Measurements from ENCODE around the gene RPS18. TPM values are rescaled to one million over a fixed set of nuclear protein-coding genes. Genes with fewer than 3 reads are reported as not detected.

RPS18 gene
- total RNA-seq, 1 experiment from 2014 or later = 2,442 TPM

DNA sequence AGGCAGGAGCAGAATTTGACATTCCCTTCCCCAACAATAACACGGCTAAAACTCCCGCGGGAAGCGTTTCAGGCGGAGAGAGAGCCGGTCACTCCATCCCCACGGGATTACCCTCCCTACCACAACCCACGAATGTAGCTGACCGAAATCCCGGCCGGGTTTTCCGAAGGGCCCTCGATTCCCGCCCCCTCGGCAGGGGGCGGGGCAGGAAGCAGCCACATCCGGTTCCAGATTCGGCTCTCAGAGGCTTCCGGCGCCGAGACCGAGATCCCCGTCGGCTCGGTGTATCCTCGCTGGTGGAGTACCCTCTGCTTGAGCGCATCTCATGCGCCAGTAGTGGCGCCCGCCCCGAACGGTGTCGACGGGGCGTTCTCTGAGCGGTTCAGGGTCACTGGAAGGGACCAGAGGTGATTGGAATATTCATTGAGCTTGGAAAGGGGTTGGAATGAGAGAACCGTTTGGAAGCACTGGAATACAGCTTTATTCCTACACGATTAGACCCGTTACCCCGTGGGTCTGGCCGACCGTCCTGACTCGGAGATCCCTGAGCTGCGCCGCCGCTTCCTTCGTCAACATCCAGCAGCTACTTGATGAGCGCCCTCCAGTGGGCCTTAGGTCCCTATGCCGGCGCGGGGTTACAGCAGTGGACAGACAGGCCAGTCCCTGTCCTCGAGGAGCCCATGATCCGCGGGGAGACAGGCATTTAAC lies 27.5 kb downstream of the RPS18 start:
- no peaks in the 10 kb centered on the region for H3K9me3 ChIP-seq (ENCODE audit: insufficient read depth, low read depth)
- CTCF ChIA-PET = interaction anchor here (0.5 to 0.8 kb wide), 3 partner anchors 13 to 127 kb away, joined by 3 to 7 read pairs (median 7); no protein-coding TSS in a partner anchor
- DNase-seq = peak; percentile 72 to 87
- peaks cover 23% of the 10 kb centered on the region for H3K4me1 ChIP-seq (replicated peaks; ENCODE audit: insufficient read depth)
- H3K4me3 ChIP-seq = peak overlapping the region; percentile 75
- TSS peak; percentile 71 for BruUV-seq (replicated peaks)
- H3K9me2 ChIP-seq (ENCODE audit: insufficient read depth) = no peaks in the 10 kb centered on the region
- intact Hi-C loops (cut with micrococcal nuclease; ENCODE audit: unreplicated experiment) = loop anchor here (1.0 to 5.0 kb wide), 5 partner anchors 13 to 113 kb away; partner anchors contain the start of genes B3GALT4, KIFC1, PHF1 and RXRB
- peak overlapping the region; percentile 71 for H2AFZ ChIP-seq
- peaks cover 37% of the 10 kb centered on the region for H3F3A ChIP-seq (ENCODE audit: insufficient read depth, low read depth)
- POLR2A ChIA-PET (ENCODE audit: unreplicated experiment) = interaction anchor here (0.6 to 1.6 kb wide), 10 partner anchors 10 to 633 kb away, joined by 3 to 25 read pairs (median 4); partner anchors contain the start of genes WDR46, ZBTB22 and ZBTB9
- H3K27ac ChIP-seq = peak overlapping the region; percentile 88
- TF ChIP-seq, protein P1, sequence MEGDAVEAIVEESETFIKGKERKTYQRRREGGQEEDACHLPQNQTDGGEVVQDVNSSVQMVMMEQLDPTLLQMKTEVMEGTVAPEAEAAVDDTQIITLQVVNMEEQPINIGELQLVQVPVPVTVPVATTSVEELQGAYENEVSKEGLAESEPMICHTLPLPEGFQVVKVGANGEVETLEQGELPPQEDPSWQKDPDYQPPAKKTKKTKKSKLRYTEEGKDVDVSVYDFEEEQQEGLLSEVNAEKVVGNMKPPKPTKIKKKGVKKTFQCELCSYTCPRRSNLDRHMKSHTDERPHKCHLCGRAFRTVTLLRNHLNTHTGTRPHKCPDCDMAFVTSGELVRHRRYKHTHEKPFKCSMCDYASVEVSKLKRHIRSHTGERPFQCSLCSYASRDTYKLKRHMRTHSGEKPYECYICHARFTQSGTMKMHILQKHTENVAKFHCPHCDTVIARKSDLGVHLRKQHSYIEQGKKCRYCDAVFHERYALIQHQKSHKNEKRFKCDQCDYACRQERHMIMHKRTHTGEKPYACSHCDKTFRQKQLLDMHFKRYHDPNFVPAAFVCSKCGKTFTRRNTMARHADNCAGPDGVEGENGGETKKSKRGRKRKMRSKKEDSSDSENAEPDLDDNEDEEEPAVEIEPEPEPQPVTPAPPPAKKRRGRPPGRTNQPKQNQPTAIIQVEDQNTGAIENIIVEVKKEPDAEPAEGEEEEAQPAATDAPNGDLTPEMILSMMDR (conservative IDR thresholded peaks at IDR 0.05) = peak; percentile 78
- TF ChIP-seq EZH2 (IDR thresholded peaks at IDR 0.05; ENCODE audit: low read depth) = no peak
- peak overlapping the region; percentile 99 for H3K4me2 ChIP-seq
- H4K20me1 ChIP-seq (ENCODE audit: insufficient read depth) = no peaks in the 10 kb centered on the region
- H3K27me3 ChIP-seq (ENCODE audit: insufficient read depth, low read depth) = no peaks in the 10 kb centered on the region
- H3K79me2 ChIP-seq (ENCODE audit: low read depth) = peaks cover 54% of the 10 kb centered on the region
- H3K36me3 ChIP-seq (ENCODE audit: low read depth) = no peaks in the 10 kb centered on the region

DNA sequence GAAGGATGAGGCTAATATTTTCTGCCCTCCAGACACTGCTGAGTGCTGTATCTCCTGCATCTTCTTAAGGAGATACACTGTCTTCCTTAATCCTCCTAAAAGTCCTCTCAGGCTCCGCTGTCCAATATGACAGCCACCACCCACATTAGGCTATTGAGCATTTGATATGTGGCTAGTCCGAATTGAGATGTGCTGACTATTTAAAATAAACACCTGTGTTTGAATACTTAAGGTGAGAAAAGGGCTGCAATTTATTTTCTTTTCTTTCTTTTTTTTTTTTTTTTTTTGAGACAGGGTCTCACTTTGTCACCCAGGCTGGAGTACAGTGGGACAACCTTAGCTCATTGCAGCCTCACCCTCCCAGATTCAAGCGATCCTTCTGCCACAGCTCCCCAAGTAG lies 30.0 kb downstream of the RPS18 start:
- Histone ChIP-seq H3K4me1 (replicated peaks; ENCODE audit: insufficient read depth) (peaks cover 16% of the 10 kb centered on the region), H3K9me3 (ENCODE audit: insufficient read depth, low read depth) (no peaks in the 10 kb centered on the region), H3K4me2 (peak overlapping the region; percentile 22), H3K36me3 (ENCODE audit: low read depth) (peaks cover 4% of the 10 kb centered on the region), H3K4me3 (no peak overlapping the region), H4K20me1 (ENCODE audit: insufficient read depth) (no peaks in the 10 kb centered on the region; the same call in 1 of the 2 replicates), H3F3A (ENCODE audit: insufficient read depth, low read depth) (peaks cover 37% of the 10 kb centered on the region), H2AFZ (no peak overlapping the region), H3K79me2 (ENCODE audit: low read depth) (peaks cover 39% of the 10 kb centered on the region), H3K9me2 (ENCODE audit: insufficient read depth) (no peaks in the 10 kb centered on the region), H3K27me3 (ENCODE audit: insufficient read depth, low read depth) (no peaks in the 10 kb centered on the region), H3K27ac (no peak overlapping the region)
- BruUV-seq (replicated peaks) = no TSS peak
- TF ChIP-seq EZH2 (IDR thresholded peaks at IDR 0.05; ENCODE audit: low read depth) = no peak
- TF ChIP-seq, protein P1 (conservative IDR thresholded peaks at IDR 0.05) = no peak
- peak in 1 of 2 experiments; percentile 25 for DNase-seq
- ChIA-PET POLR2A (ENCODE audit: unreplicated experiment) (no interaction called here), CTCF (interaction anchor here (1.3 kb wide), 1 partner anchor 24 kb away, joined by 8 read pairs; no protein-coding TSS in a partner anchor)
- intact Hi-C loops (cut with micrococcal nuclease; ENCODE audit: unreplicated experiment) = no loop called here

- BruUV-seq (replicated peaks) = no TSS peak
Measured at GRCh38 chr6:33304216-33304615, 32.3 kb downstream of the RPS18 start.

More at GRCh38 chr6:33304216-33304615, 32.3 kb downstream of the RPS18 start:
- CTCF ChIA-PET = no interaction called here
- DNase-seq = no peak
- no peaks in the 10 kb centered on the region for H3K27me3 ChIP-seq (ENCODE audit: insufficient read depth, low read depth)
- no peak overlapping the region for H3K4me3 ChIP-seq
- no peak overlapping the region for H2AFZ ChIP-seq
- H3K4me2 ChIP-seq = no peak overlapping the region
- peaks cover 15% of the 10 kb centered on the region for H3K4me1 ChIP-seq (replicated peaks; ENCODE audit: insufficient read depth)
- POLR2A ChIA-PET (ENCODE audit: unreplicated experiment) = no interaction called here
- peaks cover 32% of the 10 kb centered on the region for H3K79me2 ChIP-seq (ENCODE audit: low read depth)
- peaks cover 4% of the 10 kb centered on the region for H3K36me3 ChIP-seq (ENCODE audit: low read depth)
- peaks cover 37% of the 10 kb centered on the region for H3F3A ChIP-seq (ENCODE audit: insufficient read depth, low read depth)
- H4K20me1 ChIP-seq (ENCODE audit: insufficient read depth) = no peaks in the 10 kb centered on the region; the same call in 1 of the 2 replicates
- intact Hi-C loops (cut with micrococcal nuclease; ENCODE audit: unreplicated experiment) = no loop called here
- TF ChIP-seq, protein P1 (conservative IDR thresholded peaks at IDR 0.05) = no peak
- TF ChIP-seq EZH2 (IDR thresholded peaks at IDR 0.05; ENCODE audit: low read depth) = no peak
- no peaks in the 10 kb centered on the region for H3K9me3 ChIP-seq (ENCODE audit: insufficient read depth, low read depth)
- H3K27ac ChIP-seq = no peak overlapping the region
- H3K9me2 ChIP-seq (ENCODE audit: insufficient read depth) = no peaks in the 10 kb centered on the region
